Measurements from ENCODE around the gene MPG. TPM values are rescaled to one million over a fixed set of nuclear protein-coding genes. Genes with fewer than 3 reads are reported as not detected.

Gene MPG, protein sequence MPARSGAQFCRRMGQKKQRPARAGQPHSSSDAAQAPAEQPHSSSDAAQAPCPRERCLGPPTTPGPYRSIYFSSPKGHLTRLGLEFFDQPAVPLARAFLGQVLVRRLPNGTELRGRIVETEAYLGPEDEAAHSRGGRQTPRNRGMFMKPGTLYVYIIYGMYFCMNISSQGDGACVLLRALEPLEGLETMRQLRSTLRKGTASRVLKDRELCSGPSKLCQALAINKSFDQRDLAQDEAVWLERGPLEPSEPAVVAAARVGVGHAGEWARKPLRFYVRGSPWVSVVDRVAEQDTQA
- 60.5 to 76.5 TPM (median 71.6 TPM) in 5 replicates for total RNA-seq (2022; extraction: Qiagen RNA extraction; ENCODE audit: low read depth)

DNA sequence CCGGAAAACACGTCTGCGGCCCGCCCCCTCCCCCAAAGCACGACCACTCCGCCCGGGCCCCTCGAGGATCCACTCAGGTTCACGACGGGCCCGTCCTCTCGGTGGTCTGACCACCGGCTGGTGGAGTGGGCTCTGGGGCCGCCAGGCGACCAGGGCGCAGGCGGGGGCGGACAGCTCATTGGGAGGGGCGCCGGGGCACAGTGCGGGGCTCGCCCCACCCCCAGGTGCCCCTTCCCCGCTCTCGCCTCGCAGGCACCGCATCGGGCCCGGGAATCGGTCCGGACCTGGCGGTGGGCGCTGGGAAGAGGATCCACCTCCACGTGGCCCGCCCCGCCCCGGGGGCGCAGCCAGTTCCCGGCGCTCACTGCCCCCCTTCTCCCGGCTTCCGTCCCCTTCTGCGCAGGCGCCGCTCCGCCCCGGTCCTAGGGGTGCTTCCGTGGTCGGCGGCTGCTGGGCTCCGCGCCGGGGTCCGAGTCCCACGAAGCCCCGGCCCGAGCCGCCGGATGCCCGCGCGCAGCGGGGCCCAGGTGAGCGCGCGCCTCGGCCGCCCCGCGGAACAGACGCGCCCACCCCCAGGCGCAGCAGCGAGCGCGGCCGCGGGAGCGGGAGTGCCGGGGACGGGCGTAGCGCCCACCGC, at the start of gene MPG:
Gene MPG (plus strand): TSS at position 419 of the 637 bp plus-strand sequence. CDS start 85 bp downstream, at position 504.

DNA sequence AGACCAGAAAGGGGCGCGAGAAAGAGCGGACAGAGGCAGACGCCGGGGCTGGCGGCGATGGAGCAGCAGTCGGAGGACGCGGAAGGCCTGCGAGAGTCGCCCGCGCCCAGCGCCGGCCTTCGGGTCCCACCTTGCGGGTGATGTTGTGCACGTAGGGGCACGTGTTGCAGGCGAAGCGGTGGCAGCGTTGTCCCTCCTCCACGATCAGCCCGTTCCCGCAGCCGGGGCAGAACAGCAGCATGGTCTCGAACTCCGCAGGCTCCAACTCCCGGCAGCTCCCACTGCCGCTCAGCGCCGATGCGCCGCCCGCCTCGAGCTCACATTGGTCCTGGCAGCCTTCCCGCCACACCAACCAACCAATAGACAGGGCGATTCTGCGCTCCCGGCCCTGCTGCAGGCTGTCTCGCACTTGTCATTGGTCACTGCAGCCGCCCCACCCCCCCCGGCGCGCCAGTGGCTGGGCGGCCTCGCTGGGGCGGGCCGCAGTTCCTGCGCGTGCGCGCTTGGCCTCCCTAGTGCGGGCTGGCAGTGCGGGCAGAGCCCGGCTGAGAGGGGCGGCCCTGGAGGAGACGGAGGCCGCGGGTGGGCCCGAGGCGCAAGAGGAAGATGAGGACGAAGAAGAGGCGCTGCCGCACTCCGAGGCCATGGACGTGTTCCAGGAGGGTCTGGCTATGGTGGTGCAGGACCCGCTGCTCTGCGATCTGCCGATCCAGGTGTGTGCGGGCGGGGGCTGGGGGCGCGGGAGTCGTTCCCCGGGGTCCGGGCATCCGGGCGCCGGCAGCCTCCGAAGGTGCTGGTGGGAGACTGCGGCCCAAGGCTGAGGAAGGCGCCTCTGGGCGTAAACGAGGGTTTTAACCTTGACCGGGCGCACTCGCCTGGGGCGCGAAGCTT, 24.4 kb upstream of the MPG start, which contains the start of the genes POLR3K and SNRNP25:
Gene POLR3K (minus strand): TSS at position 263 of the 891 bp plus-strand sequence. CDS start 22 bp downstream, at position 241.
Gene SNRNP25 (plus strand): TSS at position 483 of the 891 bp plus-strand sequence. CDS start 189 bp downstream, at position 672.

DNA sequence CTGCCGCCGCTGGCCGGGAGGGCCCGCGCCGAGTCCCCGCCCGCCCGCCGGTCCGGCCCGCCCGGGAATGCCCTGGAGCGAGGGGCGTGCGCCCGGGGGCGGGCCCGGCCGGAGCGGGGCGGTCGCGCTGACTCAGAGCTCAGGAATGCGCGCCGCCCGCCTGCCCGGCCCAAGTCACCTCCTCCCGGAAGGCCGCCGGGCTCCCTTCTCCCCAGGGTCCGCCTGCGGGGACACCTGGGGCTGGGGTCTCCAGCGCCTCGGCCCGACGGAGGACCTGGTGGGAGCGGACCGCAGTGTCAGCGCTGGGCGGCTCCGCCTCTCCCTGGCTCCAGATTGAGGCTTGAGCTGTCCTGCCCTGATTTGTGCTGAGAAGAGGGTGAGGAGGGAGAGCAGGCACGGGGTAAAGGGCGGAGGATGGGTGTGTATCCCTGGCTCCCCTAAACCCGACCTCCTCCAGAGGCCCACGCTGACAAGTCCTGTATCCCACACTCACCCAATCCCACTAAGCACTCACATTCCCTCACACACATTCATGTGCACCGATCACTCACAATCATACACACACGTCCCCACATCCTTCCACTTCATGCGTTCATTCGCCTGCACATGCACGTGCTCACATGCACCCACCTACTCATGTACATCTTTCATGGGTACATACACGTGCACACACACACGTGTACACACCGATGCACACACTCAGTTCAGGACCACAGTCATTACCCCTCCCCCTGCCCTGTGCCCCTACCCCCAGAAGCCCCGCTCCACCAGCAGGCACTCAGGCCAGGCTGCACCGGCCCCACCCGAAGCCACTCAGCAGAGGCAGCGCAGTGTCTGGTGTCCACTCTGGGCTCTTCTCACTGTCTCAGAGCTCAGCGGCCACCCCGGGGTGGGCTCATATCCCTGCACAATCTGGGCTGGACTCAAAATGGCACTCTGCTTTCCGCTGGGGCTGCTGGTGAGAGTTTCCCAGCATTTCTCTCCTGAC, 5.2 kb upstream of the MPG start, which contains the start of gene RHBDF1:
Gene RHBDF1 (minus strand): TSS at position 71 of the 988 bp plus-strand sequence. CDS start 7,616 bp downstream, outside the sequence.

Other genes with a start within 250 kb of the MPG start
- 33.2 to 39.5 TPM (median 36.1 TPM) in 5 replicates for gene POLR3K, start 24.6 kb upstream of the MPG start, total RNA-seq (2022; extraction: Qiagen RNA extraction; ENCODE audit: low read depth)
- 60.1 to 79.1 TPM (median 71.3 TPM) in 5 replicates for gene SNRNP25, start 24.4 kb upstream of the MPG start, total RNA-seq (2022; extraction: Qiagen RNA extraction; ENCODE audit: low read depth)
- 21.0 to 29.2 TPM (median 26.3 TPM) in 5 replicates for gene RHBDF1, start 5.6 kb upstream of the MPG start, total RNA-seq (2022; extraction: Qiagen RNA extraction; ENCODE audit: low read depth)
- gene NPRL3, start 60.4 kb downstream of the MPG start, total RNA-seq (2022; extraction: Qiagen RNA extraction; ENCODE audit: low read depth) = 21.2 to 28.4 TPM (median 26.7 TPM) in 5 replicates
- not detected in 5 replicates for gene HBZ, start 74.4 kb downstream of the MPG start, total RNA-seq (2022; extraction: Qiagen RNA extraction; ENCODE audit: low read depth)
- gene HBM, start 87.8 kb downstream of the MPG start, total RNA-seq (2022; extraction: Qiagen RNA extraction; ENCODE audit: low read depth) = not detected in 5 replicates
- gene HBA2, start 94.7 kb downstream of the MPG start, total RNA-seq (2022; extraction: Qiagen RNA extraction; ENCODE audit: low read depth) = 0.63 to 1.4 TPM in 2 of 5 replicates, not detected in the others
- gene HBA1, start 98.5 kb downstream of the MPG start, total RNA-seq (2022; extraction: Qiagen RNA extraction; ENCODE audit: low read depth) = 0.48 to 2.0 TPM (median 1.4 TPM) in 5 replicates
- gene HBQ1, start 102.2 kb downstream of the MPG start, total RNA-seq (2022; extraction: Qiagen RNA extraction; ENCODE audit: low read depth) = 6.0 to 9.4 TPM (median 6.9 TPM) in 5 replicates
- 41.6 to 48.8 TPM (median 45.7 TPM) in 5 replicates for gene LUC7L, start 151.2 kb downstream of the MPG start, total RNA-seq (2022; extraction: Qiagen RNA extraction; ENCODE audit: low read depth)
- 40.6 to 50.1 TPM (median 47.8 TPM) in 5 replicates for gene FAM234A, start 156.6 kb downstream of the MPG start, total RNA-seq (2022; extraction: Qiagen RNA extraction; ENCODE audit: low read depth)
- 3.9 to 5.5 TPM (median 5.0 TPM) in 5 replicates for gene RGS11, start 197.7 kb downstream of the MPG start, total RNA-seq (2022; extraction: Qiagen RNA extraction; ENCODE audit: low read depth)
- gene ARHGDIG, start 202.4 kb downstream of the MPG start, total RNA-seq (2022; extraction: Qiagen RNA extraction; ENCODE audit: low read depth) = 1.7 to 3.2 TPM (median 2.5 TPM) in 5 replicates
- gene PDIA2, start 204.9 kb downstream of the MPG start, total RNA-seq (2022; extraction: Qiagen RNA extraction; ENCODE audit: low read depth) = 0.18 to 0.51 TPM (median 0.44 TPM) in 5 replicates